HEK293T (cell line): ENCODE results near the gene FBLIM1.

Experiments used
- CTCF ChIA-PET: fragments of 350-600 bp; formaldehyde crosslinking; extraction: SDS; loops from one replicate; lab custom pipeline; 2021; ENCODE audit warnings: antibody characterized with exemption, inconsistent platforms; lab: Yijun Ruan, JAX
- POLR2A ChIA-PET: fragments of 350-600 bp; formaldehyde crosslinking; extraction: SDS; loops from one replicate; lab custom pipeline; 2020; ENCODE audit warnings: antibody characterized with exemption, inconsistent platforms; lab: Yijun Ruan, JAX
- DNase-seq: peaks from one replicate; pipeline ENCODE4 v3.0.0; 2012; ENCODE audit warnings: mixed read lengths; ENCODE audit errors: extremely low spot score
- ARNT ChIP-seq: fragments of 450-650 bp; IDR thresholded peaks from 2 replicates; pipeline ENCODE4 v1.6.1; 2017; ENCODE audit warnings: mild to moderate bottlenecking
- BHLHE40 ChIP-seq: fragments of 450-650 bp; IDR thresholded peaks from 2 replicates; pipeline ENCODE4 v1.6.1; 2016; ENCODE audit warnings: mild to moderate bottlenecking, moderate library complexity, borderline replicate concordance
- CTBP1 ChIP-seq: fragments of 450-650 bp; IDR thresholded peaks from 2 replicates; pipeline ENCODE4 v1.6.1; 2016; ENCODE audit warnings: borderline replicate concordance
- ELF4 ChIP-seq: fragments of 450-650 bp; IDR thresholded peaks from 2 replicates; pipeline ENCODE4 v1.6.1; 2017; ENCODE audit warnings: antibody characterized with exemption
- FOXA1 ChIP-seq: fragments of 450-650 bp; IDR thresholded peaks from 2 replicates; pipeline ENCODE4 v1.6.1; 2016; ENCODE audit warnings: mild to moderate bottlenecking
- FOXK2 ChIP-seq: fragments of 450-650 bp; IDR thresholded peaks from 2 replicates; pipeline ENCODE4 v1.6.1; 2016; ENCODE audit warnings: mild to moderate bottlenecking
- FOXM1 ChIP-seq: fragments of 450-650 bp; IDR thresholded peaks from 2 replicates; pipeline ENCODE4 v1.6.1; 2017; ENCODE audit warnings: mild to moderate bottlenecking, borderline replicate concordance
- HDGF ChIP-seq: fragments of 450-650 bp; IDR thresholded peaks from 2 replicates; pipeline ENCODE4 v1.6.1; 2017; ENCODE audit warnings: antibody characterized with exemption, borderline replicate concordance
- L3MBTL2 ChIP-seq: fragments of 450-650 bp; conservative IDR thresholded peaks from 2 replicates; pipeline ENCODE4 v1.6.1; 2016; ENCODE audit warnings: mild to moderate bottlenecking
- LEF1 ChIP-seq: fragments of 450-650 bp; IDR thresholded peaks from 2 replicates; pipeline ENCODE4 v1.6.1; 2017; ENCODE audit warnings: mild to moderate bottlenecking, borderline replicate concordance
- NFRKB ChIP-seq: fragments of 450-650 bp; IDR thresholded peaks from 2 replicates; pipeline ENCODE4 v1.6.1; 2016; ENCODE audit warnings: mild to moderate bottlenecking, moderate library complexity
- PKNOX1 ChIP-seq: fragments of 450-650 bp; IDR thresholded peaks from 2 replicates; pipeline ENCODE4 v1.6.1; 2016
- SP1 ChIP-seq: fragments of 450-650 bp; IDR thresholded peaks from 2 replicates; pipeline ENCODE4 v1.6.1; 2017
- SUZ12 ChIP-seq: fragments of 450-650 bp; IDR thresholded peaks from 2 replicates; pipeline ENCODE4 v1.6.1; 2016; ENCODE audit warnings: mild to moderate bottlenecking
- TARDBP ChIP-seq: fragments of 450-650 bp; IDR thresholded peaks from 2 replicates; pipeline ENCODE4 v1.6.1; 2016
- ZNF384 ChIP-seq: fragments of 450-650 bp; IDR thresholded peaks from 2 replicates; pipeline ENCODE4 v1.6.1; 2016

The FBLIM1 gene

GRCh38 chr1:15764269-15764764, 5.7 kb downstream of the FBLIM1 start:
- no peak for TF ChIP-seq SP1
- TF ChIP-seq LEF1: no peak
- TF ChIP-seq L3MBTL2: no peak
- no peak for TF ChIP-seq FOXM1
- no peak for TF ChIP-seq ARNT
- no peak for TF ChIP-seq NFRKB
- TF ChIP-seq ZNF384: no peak
- no peak for TF ChIP-seq CTBP1
- no peak for TF ChIP-seq HDGF
- no peak for TF ChIP-seq BHLHE40
- TF ChIP-seq TARDBP: no peak
- TF ChIP-seq SUZ12: no peak
- TF ChIP-seq ELF4: no peak
- TF ChIP-seq FOXA1: no peak
- no peak for TF ChIP-seq PKNOX1
- POLR2A ChIA-PET: no interaction called here
- CTCF ChIA-PET: no interaction called here
- DNase-seq: no peak

- ChIA-PET POLR2A (no interaction called here), CTCF (no interaction called here)
- no peak for TF ChIP-seq ARNT
- TF ChIP-seq TARDBP: no peak
- TF ChIP-seq BHLHE40: no peak
- TF ChIP-seq FOXK2: no peak
- no peak for TF ChIP-seq HDGF
- no peak for TF ChIP-seq NFRKB
- TF ChIP-seq CTBP1: no peak
- no peak for TF ChIP-seq FOXA1
- no peak for TF ChIP-seq FOXM1
- no peak for TF ChIP-seq SUZ12
- TF ChIP-seq L3MBTL2: no peak
- TF ChIP-seq SP1: no peak
- TF ChIP-seq ZNF384: no peak
- DNase-seq: no peak
Observed at GRCh38 chr1:15764890-15765289, 6.3 kb downstream of the FBLIM1 start.

GRCh38 chr1:15765495-15766194, 7.0 kb downstream of the FBLIM1 start:
- DNase-seq: no peak
- ChIA-PET POLR2A (interaction anchor here (0.8 kb wide), 1 partner anchor 10 kb away, joined by 3 read pairs; no protein-coding TSS in a partner anchor), CTCF (no interaction called here)
- TF ChIP-seq HDGF (no peak), SUZ12 (no peak), NFRKB (no peak), BHLHE40 (no peak), ELF4 (no peak), L3MBTL2 (no peak), FOXK2 (no peak), ZNF384 (no peak), ARNT (no peak), PKNOX1 (no peak), LEF1 (no peak), FOXA1 (no peak), CTBP1 (no peak), TARDBP (no peak)

GRCh38 chr1:15767941-15768340, 9.3 kb downstream of the FBLIM1 start:
- ChIA-PET POLR2A (interaction anchor here (1.4 kb wide), 1 partner anchor 9 kb away, joined by 3 read pairs; the partner anchor contains the start of gene FBLIM1), CTCF (no interaction called here)
- no peak for TF ChIP-seq ARNT
- no peak for TF ChIP-seq FOXA1
- TF ChIP-seq ZNF384: no peak
- TF ChIP-seq FOXM1: no peak
- TF ChIP-seq L3MBTL2: no peak
- TF ChIP-seq TARDBP: no peak
- no peak for TF ChIP-seq CTBP1
- TF ChIP-seq SP1: no peak
- no peak for TF ChIP-seq NFRKB
- TF ChIP-seq BHLHE40: no peak
- no peak for DNase-seq

DNA sequence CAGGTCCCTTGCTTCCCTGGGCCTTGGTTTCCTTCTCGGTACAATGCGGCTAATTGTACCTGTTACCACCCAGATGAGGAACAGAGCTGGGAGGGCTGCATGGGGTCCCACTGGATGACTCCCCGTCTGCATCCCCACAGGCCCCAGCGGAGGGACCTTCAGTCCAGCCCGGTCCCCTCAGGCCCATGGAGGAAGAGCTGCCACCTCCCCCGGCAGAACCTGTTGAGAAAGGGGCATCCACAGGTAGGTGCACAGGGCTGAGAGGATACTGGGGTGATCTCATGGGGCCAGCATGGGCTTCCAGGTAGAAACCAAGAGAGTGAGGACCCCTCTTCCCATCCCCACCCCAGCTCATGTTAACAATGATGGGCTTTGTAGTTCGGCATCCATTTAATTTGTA, 9.8 kb downstream of the FBLIM1 start:
- DNase-seq: no peak
- POLR2A ChIA-PET: interaction anchor here (1.4 kb wide), 1 partner anchor 9 kb away, joined by 3 read pairs; the partner anchor contains the start of gene FBLIM1

DNA sequence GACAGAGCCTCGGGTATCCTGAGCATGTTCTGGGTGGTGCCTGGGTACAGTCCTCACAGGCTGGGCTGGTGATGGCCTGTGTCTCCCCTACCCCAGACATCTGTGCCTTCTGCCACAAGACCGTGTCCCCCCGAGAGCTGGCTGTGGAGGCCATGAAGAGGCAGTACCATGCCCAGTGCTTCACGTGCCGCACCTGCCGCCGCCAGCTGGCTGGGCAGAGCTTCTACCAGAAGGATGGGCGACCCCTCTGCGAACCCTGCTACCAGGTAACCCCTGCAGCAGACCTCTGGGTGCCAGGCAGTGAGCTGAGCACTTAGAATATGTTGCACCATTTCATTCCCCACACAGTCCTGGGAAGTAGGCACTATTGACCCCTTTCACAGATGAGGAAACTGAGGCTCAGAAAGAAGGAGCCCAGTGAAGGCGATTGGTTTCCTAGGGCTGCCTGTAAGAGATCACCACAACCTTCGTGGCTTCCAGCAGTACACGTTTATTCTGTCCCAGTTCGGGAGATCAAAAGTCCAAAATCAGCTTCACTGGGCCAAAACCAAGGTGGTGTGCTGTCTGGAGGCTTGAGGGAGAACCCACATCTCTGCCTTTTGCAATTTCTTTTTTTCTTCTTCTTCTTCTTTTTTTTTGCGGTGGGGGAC, 11.8 kb downstream of the FBLIM1 start:
- CTCF ChIA-PET: no interaction called here
- POLR2A ChIA-PET: no interaction called here

More for the DNA sequence above, 9.8 kb downstream of the FBLIM1 start:
- TF ChIP-seq FOXK2 (no peak), SUZ12 (no peak), FOXM1 (no peak)
- CTCF ChIA-PET: no interaction called here

More for the DNA sequence above, 11.8 kb downstream of the FBLIM1 start:
- no peak for DNase-seq
- no peak for TF ChIP-seq ZNF384
- TF ChIP-seq FOXM1: no peak
- TF ChIP-seq NFRKB: no peak
- TF ChIP-seq SUZ12: no peak
- no peak for TF ChIP-seq SP1
- TF ChIP-seq LEF1: no peak
- TF ChIP-seq CTBP1: no peak
- TF ChIP-seq TARDBP: no peak
- no peak for TF ChIP-seq FOXK2
- TF ChIP-seq BHLHE40: no peak
- no peak for TF ChIP-seq ELF4
- TF ChIP-seq FOXA1: no peak
- no peak for TF ChIP-seq L3MBTL2
- no peak for TF ChIP-seq PKNOX1
- TF ChIP-seq HDGF: no peak
